ENCODE measurements around the gene ABCB8. TPM values are rescaled to one million over a fixed set of nuclear protein-coding genes. Genes with fewer than 3 reads are reported as not detected.
A peak's percentile ranks its signal among the peaks of the same experiment; 100 is the strongest.

ABCB8 gene
- total and polyA plus RNA-seq, 9 of the 15 experiments (the other 6 are each of a cell fraction or from before 2014, with no cell fraction given) = 7.6 to 106 (median 36.3) TPM

- TF ChIP-seq ZNF217 (CRISPR knock-in tag; IDR thresholded peaks at IDR 0.05) (no peak), ZBTB8A (IDR thresholded peaks at IDR 0.05; ENCODE audit: partially characterized antibody) (no peak), ZNF316 (IDR thresholded peaks at IDR 0.05) (peak; percentile 68), ZFP36 (IDR thresholded peaks at IDR 0.05; ENCODE audit: low read depth, low read length, partially characterized antibody) (peak; percentile 6), RFX7 (CRISPR knock-in tag; IDR thresholded peaks at IDR 0.05) (no peak), ZNF318 (IDR thresholded peaks at IDR 0.05; ENCODE audit: borderline replicate concordance in 1 of 2, low read depth in 1 of 2) (peak in 1 of 2 experiments; percentile 43; a peak in 1 of 4 replicates), CXXC5 (CRISPR knock-in tag; IDR thresholded peaks at IDR 0.05) (peak; percentile 41), DPF2 (IDR thresholded peaks at IDR 0.05) (0 out of 2 replicates have a peak, but pooled peaks have one; percentile 66), FOXK2 (conservative IDR thresholded peaks at IDR 0.05 in 1 of 2, IDR thresholded peaks at IDR 0.05 in 1 of 2; ENCODE audit: low read depth in 2 of 2) (peak; percentile 75 to 82; a peak in 3 of 4 replicates), RBFOX2 (IDR thresholded peaks at IDR 0.05; ENCODE audit: low read depth, low read length) (no peak), IRF9 (tag; IDR thresholded peaks at IDR 0.05) (no peak), FOSL1 (tag; conservative IDR thresholded peaks at IDR 0.05) (peak; percentile 63), MAFK (IDR thresholded peaks at IDR 0.05; ENCODE audit: low read length) (peak; percentile 71)
- TF ChIP-seq, protein P1, sequence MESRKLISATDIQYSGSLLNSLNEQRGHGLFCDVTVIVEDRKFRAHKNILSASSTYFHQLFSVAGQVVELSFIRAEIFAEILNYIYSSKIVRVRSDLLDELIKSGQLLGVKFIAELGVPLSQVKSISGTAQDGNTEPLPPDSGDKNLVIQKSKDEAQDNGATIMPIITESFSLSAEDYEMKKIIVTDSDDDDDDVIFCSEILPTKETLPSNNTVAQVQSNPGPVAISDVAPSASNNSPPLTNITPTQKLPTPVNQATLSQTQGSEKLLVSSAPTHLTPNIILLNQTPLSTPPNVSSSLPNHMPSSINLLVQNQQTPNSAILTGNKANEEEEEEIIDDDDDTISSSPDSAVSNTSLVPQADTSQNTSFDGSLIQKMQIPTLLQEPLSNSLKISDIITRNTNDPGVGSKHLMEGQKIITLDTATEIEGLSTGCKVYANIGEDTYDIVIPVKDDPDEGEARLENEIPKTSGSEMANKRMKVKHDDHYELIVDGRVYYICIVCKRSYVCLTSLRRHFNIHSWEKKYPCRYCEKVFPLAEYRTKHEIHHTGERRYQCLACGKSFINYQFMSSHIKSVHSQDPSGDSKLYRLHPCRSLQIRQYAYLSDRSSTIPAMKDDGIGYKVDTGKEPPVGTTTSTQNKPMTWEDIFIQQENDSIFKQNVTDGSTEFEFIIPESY (CRISPR knock-in tag; IDR thresholded peaks at IDR 0.05) = peak; percentile 60; the same call in 1 of the 2 replicates
- TF ChIP-seq, protein P2, sequence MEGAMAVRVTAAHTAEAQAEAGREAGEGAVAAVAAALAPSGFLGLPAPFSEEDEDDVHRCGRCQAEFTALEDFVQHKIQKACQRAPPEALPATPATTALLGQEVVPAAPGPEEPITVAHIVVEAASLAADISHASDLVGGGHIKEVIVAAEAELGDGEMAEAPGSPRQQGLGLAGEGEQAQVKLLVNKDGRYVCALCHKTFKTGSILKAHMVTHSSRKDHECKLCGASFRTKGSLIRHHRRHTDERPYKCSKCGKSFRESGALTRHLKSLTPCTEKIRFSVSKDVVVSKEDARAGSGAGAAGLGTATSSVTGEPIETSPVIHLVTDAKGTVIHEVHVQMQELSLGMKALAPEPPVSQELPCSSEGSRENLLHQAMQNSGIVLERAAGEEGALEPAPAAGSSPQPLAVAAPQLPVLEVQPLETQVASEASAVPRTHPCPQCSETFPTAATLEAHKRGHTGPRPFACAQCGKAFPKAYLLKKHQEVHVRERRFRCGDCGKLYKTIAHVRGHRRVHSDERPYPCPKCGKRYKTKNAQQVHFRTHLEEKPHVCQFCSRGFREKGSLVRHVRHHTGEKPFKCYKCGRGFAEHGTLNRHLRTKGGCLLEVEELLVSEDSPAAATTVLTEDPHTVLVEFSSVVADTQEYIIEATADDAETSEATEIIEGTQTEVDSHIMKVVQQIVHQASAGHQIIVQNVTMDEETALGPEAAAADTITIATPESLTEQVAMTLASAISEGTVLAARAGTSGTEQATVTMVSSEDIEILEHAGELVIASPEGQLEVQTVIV (CRISPR knock-in tag; IDR thresholded peaks at IDR 0.05; ENCODE audit: borderline replicate concordance) = no peak
These were observed 24.7 kb upstream of the ABCB8 start (continued) for GRCh38 chr7:151003572-151003971.

All from K562 (cell line).